ENCODE results near the gene MAPK1.

- TF ChIP-seq ZNF114 (tag by site-specific recombination; IDR thresholded peaks at IDR 0.05) (no peak), TCF7L2 (IDR thresholded peaks at IDR 0.05; ENCODE audit: borderline replicate concordance, low read depth, low read length) (no peak), ZNF548 (tag by site-specific recombination; IDR thresholded peaks at IDR 0.05) (no peak), CTCF (tag by site-specific recombination; IDR thresholded peaks at IDR 0.05) (no peak), PRDM1 (tag by site-specific recombination; IDR thresholded peaks at IDR 0.05) (no peak), ZNF24 (tag by site-specific recombination; IDR thresholded peaks at IDR 0.05) (no peak), ZNF391 (tag by site-specific recombination; IDR thresholded peaks at IDR 0.05; ENCODE audit: borderline replicate concordance, low read depth) (no peak), ZNF580 (tag by site-specific recombination; IDR thresholded peaks at IDR 0.05) (no peak), ZNF239 (tag by site-specific recombination; IDR thresholded peaks at IDR 0.05) (no peak), ZNF654 (tag by site-specific recombination; IDR thresholded peaks at IDR 0.05; ENCODE audit: low read depth) (no peak), ZNF624 (tag by site-specific recombination; IDR thresholded peaks at IDR 0.05) (no peak)
Observed at GRCh38 chr22:21766691-21767462, 100.6 kb downstream of the MAPK1 start.

Data from HEK293 (cell line).